Measurements from ENCODE around the gene LIMCH1.
A peak's percentile ranks its signal among the peaks of the same experiment; 100 is the strongest.
"Not testable (repeated sequence)": the region's sequence is repeated elsewhere in the genome, so short reads cannot be mapped to it uniquely, and the experiment has no call there.

LIMCH1 gene

DNA sequence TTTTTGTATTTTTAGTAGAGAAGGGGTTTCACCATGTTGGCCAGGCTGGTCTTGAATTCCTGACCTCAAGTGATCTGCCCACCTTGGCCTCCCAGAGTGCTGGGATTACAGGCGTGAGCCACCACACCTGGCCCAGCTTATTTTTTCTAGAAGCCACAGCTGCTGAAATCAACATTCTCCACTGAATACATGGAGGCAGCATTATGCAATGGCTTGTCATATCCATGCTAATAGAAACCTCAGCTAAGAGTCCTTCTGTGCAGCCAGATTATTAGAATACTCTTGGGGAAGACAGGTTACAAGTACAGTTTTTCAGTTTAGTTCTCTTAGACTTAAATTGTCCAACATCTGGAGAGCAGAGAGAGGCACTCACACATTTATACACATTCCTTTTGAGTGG lies 104.8 kb downstream of the LIMCH1 start:
- not testable (repeated sequence) for DNase-seq (ENCODE audit: low read depth)

DNA sequence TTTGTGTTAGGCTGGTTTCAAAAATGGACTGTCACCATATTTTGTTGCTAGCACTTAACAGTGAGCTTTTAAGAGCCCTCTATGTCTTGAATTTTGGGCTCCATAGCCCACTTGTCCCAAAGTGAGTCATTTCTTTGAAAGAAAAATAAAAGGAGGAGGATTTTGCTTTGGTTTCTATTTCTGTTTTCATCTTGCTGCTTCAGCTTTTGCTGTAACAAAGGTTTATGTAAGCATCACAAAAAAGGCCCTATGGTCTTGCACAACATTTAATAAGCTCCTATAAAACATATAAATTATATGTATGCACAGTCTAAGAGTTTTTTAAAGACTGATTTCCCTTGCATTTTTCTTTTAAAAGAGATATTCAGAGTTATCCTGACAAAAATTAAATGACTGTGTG lies 105.4 kb downstream of the LIMCH1 start:
- DNase-seq (ENCODE audit: low read depth): no peak

DNA sequence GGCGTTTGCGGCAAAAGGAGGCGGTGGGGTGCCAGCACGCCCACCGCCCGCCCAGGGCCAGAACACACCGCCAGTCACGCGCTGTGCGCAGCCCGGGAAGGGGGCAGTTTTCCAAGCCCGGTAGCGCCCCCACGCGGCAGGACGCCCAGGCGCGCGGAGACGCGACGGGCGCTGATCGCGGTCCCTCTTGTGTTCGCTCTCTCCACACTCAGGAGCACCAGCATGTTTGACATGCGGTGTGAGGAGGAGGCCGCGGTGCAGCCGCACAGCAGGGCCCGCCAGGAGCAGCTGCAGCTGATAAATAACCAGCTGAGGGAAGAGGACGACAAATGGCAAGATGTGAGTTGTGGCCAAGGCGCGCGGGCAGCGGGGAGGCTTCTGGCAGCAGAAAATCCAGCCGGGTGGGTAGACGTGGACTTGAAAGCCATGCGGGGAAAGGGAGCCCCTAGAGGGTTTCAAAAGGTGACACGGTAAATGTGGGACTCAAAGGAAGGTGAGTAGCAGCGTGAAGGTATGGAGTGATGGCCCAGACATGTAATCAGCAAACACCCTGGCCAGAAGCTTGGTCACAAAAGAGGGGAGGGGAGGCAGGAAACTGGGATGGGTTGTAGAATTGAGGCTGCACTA lies 106.4 kb downstream of the LIMCH1 start:
- peak; percentile 13 for DNase-seq (ENCODE audit: low read depth)

DNA sequence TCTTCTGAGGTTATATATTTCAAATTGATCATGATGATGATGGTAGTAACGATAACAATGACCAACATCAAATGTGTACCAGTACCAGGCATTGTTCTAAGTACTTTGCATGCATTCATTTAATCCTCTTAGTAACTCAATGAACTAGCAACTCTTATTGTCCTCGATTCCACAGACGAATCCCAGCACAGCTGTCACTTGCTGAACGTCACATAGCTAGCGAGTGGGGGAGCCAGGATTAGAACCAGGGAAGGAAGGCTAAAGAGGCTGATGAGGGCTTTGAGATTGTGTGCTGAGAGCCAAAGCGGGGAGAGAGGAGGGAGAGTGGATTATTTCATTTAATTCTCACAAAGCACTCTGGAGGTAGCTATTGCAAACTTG lies 106.9 kb downstream of the LIMCH1 start:
- DNase-seq (ENCODE audit: low read depth): no peak

DNA sequence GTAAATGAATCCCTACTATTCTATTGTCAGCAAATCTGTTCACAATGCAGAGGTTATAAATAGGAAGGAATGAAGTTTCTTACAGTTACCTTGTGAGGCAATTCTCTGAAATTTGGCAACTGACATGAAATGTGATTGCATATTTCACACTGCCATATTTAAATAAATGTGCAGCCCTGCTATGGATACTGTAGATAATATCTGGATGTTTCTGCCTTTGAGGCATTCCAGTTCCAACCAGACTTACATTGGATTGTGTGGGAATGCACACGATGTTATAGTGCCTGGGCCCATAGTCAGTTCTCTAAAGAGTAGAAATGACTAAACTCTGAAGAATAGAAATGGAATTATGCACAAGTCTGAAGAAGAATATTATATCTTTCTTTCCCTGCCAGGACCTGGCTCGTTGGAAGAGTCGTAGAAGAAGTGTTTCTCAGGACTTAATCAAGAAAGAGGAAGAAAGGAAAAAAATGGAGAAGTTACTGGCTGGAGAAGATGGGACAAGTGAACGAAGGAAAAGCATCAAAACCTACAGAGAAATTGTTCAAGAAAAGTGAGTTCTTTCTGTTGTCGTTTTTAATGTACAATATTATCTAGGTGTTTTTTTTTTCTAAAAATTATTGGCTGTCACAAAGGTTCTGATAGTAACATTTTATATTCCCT lies 107.9 kb downstream of the LIMCH1 start:
- no peak for DNase-seq (ENCODE audit: low read depth)

DNA sequence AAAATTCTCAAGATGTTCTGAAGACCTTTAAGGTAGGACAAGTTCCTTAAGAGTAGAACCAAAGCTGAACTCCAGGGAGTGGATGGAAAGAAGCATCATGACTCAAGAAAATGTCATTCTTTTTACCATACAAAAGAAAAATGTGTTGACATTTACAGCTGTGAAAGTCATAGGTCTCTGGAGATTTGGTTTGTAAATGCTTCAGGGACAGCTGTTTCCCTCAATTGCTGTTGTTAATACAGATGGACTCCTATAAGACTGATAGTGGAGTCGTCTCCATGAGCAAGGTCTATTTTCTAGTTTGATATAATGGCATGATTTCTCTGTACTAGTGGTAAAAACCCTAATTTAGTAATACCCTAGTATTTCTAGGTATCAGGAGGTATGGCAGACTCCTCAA lies 108.9 kb downstream of the LIMCH1 start:
- DNase-seq (ENCODE audit: low read depth): no peak

DNA sequence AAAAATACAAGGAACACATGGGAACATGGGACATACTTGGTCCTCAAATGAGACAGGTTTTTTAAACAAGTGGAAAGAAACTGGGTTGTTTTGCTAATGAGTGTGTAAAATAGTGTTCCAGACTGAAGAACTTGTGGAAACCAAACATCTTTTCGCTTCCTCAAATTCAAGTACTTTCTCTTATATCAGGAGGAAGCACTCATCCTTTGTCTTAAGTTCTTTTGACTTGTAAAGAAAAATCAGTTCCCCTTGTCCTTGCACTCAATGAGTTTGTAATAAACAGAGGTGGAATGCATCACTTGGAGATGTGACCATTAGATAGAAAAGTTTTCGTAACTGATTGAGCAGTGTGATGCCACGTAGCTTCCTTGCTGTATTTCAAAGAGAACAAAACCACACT lies 109.4 kb downstream of the LIMCH1 start:
- DNase-seq (ENCODE audit: low read depth): no peak

DNA sequence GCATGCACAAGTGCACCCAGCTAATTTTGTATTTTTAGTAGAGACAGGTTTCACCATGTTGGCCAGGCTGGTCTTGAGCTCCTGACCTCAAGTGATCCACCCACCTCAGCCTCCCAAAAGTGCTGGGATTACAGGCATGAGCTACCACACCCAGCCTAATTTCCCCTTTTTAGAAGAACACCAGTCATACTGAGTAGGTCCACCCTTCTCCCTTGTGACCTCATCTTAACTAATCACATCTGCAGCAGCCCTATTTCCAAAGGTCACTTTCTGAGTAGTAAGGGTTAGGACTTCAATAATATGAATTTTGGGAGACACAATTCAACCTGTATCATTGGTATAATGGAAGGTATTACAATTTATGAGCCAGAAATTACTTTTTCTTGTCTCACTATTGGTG lies 113.2 kb downstream of the LIMCH1 start:
- not testable (repeated sequence) for DNase-seq (ENCODE audit: low read depth)

DNA sequence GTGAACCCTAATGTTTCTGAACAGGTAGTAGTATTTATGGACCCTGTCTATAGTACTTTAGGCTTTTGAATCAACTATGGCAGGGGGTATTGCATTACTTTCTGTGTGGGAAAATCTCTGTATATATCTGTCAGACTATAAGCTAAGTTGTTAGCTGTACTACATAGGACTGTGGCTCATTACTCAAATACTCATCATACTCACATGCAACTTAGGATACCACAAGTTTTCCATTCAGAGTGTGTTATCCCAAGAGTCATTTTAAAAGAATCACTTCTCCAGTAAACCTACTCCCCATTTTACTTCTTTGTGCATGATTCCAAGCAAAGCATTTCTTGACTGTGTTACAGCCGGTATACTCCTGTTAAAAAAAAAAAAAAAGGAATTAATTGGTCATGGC lies 115.0 kb downstream of the LIMCH1 start:
- DNase-seq (ENCODE audit: low read depth): no peak

DNA sequence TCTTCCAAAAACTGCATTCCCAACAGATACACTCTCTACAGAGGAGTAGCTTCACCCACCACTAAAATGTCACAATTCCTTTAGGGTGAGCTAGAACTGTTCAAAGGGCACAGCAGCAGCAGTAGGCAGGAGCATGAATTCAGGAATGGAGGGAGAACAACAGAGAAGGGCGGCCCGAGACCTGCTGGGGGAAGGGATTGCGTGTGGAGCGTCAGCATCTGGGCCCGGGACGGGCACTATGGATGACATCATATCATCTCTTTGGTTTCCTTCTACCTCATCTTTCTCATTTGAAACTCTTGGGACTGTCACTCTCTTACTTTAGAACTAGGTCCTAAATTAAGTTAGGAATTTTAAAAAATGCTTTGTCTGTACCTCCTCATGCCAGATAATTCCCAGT lies 115.6 kb downstream of the LIMCH1 start:
- no peak for DNase-seq (ENCODE audit: low read depth)

DNA sequence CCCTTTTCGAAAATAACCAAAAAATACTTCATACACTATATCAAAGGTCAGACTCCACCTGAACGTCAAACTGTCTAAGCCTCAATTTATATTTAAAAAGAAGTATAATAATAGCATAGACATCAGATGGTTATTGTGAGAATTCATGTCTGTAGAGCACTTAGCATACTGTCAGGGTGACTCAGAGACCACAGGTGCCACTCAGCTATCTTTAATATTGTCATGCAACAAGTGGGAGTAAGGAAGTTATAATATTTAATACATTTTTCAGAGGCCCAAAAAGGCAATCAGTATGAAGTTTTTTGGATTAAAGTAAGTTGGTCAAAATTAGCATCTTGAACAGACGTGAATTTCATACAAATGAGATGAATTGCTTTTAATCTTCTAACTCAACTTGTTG lies 117.2 kb downstream of the LIMCH1 start:
- no peak for DNase-seq (ENCODE audit: low read depth)

DNA sequence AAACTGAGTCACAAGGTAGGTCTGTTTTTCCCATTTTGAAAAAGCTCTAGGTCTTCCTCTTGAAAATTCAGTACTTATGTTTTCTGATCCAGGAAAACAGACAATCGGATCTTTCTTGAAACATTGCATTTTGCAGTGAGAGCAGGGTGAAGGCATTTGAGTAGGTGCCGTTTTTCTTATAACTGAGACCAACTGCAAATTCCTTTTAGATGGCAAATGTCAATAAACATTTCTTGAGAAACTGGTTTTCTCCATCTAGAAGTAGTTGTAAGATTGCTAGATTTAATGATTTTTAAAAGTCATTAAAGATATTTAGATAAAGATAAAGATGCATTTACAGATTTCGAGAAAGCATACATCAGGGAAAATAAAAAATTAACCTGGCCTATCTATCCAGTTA lies 118.1 kb downstream of the LIMCH1 start:
- no peak for DNase-seq (ENCODE audit: low read depth)

DNA sequence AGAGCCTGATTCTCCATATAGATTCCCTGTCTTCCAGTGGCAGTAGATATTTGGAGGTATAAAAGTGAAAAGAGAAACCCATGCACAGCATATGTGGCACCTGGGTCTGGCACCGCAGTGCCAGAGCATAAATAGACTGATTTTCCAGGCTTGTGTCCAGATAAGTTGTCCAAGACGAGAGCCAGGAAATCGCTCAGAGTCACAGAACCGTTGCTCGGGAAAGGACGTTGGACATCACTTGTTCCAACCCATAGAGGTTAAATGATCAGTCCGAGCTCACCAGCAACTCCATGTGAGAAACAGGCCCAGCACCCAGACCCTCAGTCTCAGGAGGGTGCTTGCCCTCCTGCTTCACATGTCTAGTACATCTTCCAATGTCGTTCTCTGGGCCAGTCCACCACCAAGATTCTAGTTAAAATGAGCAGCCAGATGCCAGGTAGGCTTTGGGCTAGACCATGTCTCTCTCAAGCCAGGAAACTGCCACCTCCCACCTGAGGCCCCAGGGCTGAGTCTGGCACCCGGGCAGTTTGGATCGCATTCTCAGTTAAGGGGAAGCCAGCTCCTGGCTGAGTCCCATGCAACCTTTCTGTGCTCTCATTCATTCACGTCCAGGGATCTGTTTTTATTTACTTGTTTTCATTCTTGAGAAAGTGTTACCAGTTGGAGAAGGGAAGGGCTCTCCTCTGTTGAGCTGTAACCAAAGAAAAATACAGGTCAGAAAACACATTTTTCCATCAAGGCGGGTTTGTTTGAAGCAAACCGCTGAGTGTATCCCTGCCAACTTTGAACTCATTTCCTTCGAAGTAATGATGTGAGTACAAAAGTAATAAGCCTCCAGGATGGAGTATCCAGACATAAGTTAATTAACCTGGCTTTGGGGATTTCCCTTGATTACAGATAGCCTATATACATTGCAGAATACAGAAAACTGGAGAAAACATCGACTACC lies 118.9 kb downstream of the LIMCH1 start:
- DNase-seq (ENCODE audit: low read depth): no peak

DNA sequence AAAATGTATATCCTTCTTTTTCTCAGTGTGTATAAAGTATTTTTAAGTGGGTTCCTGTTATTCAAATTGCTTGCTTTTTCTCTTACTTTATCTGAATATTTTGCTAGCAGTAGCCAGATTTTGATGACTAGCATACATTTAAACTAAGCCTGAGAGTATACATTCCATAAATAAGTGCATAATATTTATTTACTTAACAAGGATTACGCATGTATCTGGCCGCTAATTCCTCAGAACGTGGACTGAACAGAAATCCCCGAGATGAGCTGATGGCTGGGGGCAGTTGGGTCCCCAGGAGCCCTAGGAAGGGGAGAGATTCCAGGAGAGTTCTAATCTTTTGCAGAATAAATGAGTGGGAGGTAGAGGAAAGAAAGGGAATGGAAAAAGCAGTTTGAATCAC lies 119.6 kb downstream of the LIMCH1 start:
- no peak for DNase-seq (ENCODE audit: low read depth)

DNA sequence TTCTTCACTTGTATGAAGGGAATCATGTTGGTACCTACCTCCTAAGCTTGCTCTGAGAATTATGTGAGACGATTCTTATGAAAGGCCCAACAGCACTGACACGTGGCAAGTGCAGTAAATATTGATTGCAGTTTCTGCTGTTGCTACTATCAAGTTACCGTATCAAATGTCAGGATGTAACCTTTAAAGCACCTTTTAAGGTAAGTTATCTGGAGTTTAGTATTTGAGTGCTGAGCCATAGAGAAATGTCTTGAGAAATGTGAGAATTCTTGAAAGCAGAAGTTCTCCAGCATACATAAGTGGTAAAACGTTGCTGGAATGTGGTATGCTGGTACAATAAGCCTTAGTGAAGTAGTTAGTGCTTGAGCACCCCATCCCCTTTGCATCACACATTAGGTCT lies 120.2 kb downstream of the LIMCH1 start:
- DNase-seq (ENCODE audit: low read depth): no peak

DNA sequence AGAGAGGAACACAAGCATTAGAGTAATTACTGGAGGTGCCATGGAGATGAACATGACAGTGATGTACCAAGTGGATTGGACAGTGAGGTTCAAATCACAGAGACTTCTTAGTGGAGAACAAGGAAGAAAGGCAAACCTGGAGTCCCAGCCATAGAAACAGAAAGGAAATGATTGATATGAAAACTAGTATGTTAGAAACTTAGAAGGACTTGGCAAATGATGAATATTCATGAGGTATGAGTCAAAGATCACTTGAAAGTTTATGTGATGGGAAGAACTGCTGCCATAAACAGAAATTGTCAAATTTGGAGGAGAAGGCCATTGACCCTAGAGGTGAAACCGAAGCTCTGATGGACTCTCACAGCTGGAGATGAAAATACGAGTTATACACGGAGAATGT lies 122.4 kb downstream of the LIMCH1 start:
- no peak for DNase-seq (ENCODE audit: low read depth)

DNA sequence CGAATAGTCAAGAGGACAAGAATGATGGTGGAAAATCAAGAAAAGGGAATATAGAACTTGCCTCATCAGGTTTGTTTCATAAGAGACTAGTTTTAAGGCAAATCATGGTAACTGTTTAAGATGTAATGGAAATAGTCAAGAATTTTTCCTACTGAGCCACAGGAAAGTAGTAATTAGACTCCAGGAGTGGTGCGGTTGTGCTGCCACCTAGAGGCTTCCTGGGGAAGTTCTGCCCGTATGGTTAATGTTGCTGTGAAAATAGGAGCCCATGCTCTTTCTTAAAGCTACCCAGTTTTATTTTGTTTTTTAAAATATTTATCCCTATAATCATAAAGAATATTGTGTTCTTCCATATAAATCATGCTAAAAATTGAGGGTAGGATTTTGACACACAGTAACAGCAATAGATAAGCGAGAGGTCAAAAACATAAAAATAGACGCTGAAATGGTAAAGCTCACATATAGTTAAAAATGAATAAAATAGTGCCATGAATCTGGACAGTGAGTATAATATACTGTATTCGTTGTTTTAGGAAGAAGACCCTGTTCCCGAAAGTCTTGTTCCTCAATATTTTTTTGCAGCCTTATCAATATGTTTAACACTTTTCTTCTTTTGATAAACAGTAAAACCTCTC lies 123.6 kb downstream of the LIMCH1 start:
- DNase-seq (ENCODE audit: low read depth): no peak

DNA sequence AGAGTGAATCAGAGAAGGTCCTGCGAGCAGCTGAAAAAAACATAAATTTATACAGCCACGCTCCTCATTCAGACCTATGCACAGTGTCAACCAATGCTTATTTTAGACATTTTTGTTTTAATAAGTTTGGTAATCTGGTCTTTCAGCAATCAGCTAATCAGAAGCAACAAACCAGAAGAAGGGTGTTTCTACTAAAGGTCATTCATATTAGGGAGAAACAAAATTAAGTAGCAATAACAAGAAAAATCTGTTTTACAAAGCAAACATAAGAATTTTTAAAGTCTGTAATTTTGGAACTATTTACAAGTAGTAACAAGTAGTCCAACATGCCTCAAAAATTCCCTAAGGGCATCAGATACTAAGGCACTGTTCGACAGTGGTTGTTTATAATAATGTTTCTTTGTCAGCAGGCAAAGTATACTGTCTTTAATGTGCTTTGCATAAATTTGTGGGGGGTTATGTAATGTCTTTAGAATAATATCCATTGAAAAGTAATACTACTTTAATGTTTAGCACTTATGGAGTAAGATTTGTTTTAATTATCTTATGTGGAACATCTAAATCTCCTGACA lies 127.8 kb downstream of the LIMCH1 start:
- no peak for DNase-seq (ENCODE audit: low read depth)

DNA sequence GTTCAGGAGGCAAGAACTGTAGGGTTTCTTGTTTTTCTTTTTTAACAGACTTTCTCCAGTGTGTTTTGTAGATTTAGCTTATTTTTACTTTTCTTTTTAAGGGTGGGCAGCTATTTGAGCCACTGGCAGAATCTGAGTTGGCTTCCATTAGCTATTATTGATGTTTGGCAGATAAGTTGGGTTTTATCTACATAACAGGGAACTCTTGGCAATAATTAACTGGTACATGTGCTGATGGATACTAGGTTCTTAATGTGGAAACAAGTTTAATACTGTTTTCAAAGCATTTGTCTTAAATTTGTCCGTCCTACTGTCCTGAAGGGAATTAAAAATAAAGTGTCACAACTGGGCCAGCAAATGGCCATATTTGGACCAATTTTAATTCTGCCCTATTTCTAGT lies 130.1 kb downstream of the LIMCH1 start:
- no peak for DNase-seq (ENCODE audit: low read depth)

DNA sequence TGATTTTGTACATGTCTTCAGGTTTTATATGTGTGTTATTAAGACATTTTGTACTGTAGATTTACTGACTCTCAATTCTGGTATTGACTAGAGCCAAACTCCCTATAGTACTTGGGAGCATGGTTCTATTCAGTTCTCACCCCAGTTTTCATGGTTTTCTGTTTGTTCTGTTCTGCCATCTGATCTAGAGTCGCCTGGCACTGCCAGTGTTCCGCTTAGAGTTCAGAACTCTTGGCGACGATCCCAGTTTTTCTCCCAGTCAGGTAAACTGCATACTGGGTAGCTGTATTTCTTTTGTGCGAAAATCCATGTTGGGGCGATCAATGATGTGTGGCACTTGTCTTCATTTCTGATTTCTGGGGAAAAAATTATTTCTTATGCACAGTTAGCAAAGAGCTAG lies 132.6 kb downstream of the LIMCH1 start:
- no peak for DNase-seq (ENCODE audit: low read depth)

DNA sequence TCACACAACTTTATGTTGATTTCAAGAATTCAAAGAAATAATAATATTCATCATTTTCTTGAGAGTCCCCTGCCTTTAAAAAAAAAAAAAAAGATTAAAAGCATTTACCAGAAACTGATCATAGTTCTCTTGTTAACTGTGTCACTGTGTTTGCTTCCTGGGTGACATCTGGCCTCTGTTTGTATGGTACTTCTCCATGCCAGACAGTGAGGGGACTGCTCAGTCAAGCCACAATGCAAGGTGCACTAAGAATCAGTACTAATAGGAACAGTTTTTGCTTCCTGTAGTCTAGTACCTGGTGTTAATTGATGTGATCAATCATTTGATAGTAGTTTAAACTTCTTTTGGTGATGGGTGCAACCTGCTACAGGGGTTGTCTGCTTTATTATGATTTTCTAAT lies 133.0 kb downstream of the LIMCH1 start:
- DNase-seq (ENCODE audit: low read depth): no peak

DNA sequence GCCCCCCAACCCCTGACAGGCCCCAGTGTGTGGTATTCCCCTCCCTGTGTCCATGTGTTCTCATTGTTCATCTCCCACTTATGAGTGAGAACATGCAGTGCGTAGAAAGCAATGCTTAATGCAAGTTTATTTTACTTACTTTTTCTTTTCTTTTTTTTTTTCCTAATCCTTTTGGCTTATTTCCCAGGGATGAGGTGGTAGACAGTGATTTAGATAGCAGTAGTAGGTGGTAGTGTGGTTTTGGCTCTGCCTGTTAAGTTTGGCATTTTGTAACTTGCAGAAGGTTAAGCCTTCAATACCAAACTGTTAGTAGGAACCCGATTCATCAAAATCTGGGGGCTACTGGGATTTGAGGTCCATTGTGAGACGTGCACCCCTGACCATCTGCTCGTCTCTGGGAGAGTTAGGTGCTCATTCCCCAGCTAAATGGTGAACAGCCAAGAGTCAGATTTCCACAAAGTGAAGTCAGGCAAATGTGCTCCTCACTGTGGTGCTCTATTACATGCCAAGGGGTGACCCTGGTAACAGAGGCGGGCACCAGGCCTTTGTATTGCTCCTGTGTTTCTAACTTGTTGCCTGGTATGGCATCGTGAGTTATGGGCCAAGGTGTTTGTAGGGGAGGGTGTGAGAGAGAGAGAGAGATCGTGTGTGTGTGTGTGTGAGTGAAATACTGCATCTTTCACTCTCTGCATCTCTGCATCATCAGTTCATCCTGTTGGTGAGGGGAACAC lies 140.3 kb downstream of the LIMCH1 start:
- no peak for DNase-seq (ENCODE audit: low read depth)
